ENCODE data around the gene HLA-DPB1.

- TF ChIP-seq CTCF (IDR thresholded peaks at IDR 0.05): no peak
- TF ChIP-seq EP300 (IDR thresholded peaks at IDR 0.05; ENCODE audit: low read depth): no peak
- TF ChIP-seq POLR2A (IDR thresholded peaks at IDR 0.05): no peak
- TF ChIP-seq POLR2AphosphoS5 (IDR thresholded peaks at IDR 0.05): no peak
Observed at GRCh38 chr6:33104887-33105286, 29.1 kb downstream of the HLA-DPB1 start.
